ENCODE measurements around the gene TNNC1.

TNNC1 gene

DNA sequence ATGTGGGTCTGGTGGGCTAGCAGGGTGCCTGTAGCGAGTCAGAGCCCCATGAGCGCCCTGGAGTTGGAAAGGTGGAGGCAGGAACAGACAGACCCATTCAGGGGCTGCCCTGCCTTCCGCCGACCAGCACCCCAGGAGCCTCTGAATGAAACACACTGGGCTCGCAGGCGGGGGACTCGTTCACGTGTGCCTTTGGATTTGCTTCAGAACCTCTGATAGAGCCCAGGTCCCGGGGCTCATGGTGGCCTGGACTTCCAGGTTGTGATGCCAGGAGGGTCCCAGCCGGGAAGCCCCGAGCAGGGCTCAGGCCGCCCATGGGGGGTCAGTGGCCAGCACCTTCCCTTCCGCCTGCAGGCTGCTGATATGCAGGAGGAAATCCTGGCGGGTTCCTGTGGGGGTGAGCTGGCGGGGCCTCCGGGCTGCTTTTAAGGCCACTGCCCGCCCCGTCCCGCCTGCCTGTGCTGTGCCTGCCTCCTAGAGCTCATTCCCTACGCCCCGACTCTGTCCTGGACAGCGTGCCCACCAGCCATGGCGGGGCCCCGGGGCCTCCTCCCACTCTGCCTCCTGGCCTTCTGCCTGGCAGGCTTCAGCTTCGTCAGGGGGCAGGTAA lies 41.1 kb upstream of the TNNC1 start, which contains the start of gene STAB1:
TSS of gene STAB1 (plus strand) at position 453 of the 610 bp plus-strand sequence. CDS start at position 529, 76 bp downstream.
- H3K4me3 ChIP-seq (ENCODE audit: low read depth, low read length) = no peak within 1 kb of the TSS
- no peak for DNase-seq (ENCODE audit: low read depth)
- TF ChIP-seq, protein P1, sequence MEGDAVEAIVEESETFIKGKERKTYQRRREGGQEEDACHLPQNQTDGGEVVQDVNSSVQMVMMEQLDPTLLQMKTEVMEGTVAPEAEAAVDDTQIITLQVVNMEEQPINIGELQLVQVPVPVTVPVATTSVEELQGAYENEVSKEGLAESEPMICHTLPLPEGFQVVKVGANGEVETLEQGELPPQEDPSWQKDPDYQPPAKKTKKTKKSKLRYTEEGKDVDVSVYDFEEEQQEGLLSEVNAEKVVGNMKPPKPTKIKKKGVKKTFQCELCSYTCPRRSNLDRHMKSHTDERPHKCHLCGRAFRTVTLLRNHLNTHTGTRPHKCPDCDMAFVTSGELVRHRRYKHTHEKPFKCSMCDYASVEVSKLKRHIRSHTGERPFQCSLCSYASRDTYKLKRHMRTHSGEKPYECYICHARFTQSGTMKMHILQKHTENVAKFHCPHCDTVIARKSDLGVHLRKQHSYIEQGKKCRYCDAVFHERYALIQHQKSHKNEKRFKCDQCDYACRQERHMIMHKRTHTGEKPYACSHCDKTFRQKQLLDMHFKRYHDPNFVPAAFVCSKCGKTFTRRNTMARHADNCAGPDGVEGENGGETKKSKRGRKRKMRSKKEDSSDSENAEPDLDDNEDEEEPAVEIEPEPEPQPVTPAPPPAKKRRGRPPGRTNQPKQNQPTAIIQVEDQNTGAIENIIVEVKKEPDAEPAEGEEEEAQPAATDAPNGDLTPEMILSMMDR (IDR thresholded peaks at IDR 0.05; ENCODE audit: low read depth, low read length, missing control alignments) = no peak

DNA sequence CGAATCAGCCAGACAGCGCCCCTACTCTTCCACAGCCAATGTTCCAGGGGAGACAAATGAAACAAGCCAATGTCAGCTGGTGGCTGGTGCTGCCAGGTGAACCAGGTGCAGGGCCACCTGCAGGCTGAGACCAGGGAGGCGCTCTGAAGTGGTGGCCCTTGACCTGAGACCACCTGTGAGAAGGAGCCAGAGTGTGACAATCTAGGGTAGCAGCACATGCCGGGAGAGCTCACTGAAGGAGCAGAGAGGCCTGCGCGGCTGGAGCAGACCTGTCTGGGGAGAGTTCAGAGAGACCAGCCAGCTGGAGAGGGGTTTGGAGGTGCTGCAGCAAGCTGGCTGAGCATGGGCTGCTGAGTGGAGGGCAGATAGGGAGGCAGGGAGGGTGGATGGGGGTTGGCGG lies 40.6 kb upstream of the TNNC1 start:
- DNase-seq (ENCODE audit: low read depth) = no peak
- H3K4me3 ChIP-seq (ENCODE audit: low read depth, low read length) = no peak overlapping the region
- TF ChIP-seq, protein P1 (IDR thresholded peaks at IDR 0.05; ENCODE audit: low read depth, low read length, missing control alignments) = no peak

DNA sequence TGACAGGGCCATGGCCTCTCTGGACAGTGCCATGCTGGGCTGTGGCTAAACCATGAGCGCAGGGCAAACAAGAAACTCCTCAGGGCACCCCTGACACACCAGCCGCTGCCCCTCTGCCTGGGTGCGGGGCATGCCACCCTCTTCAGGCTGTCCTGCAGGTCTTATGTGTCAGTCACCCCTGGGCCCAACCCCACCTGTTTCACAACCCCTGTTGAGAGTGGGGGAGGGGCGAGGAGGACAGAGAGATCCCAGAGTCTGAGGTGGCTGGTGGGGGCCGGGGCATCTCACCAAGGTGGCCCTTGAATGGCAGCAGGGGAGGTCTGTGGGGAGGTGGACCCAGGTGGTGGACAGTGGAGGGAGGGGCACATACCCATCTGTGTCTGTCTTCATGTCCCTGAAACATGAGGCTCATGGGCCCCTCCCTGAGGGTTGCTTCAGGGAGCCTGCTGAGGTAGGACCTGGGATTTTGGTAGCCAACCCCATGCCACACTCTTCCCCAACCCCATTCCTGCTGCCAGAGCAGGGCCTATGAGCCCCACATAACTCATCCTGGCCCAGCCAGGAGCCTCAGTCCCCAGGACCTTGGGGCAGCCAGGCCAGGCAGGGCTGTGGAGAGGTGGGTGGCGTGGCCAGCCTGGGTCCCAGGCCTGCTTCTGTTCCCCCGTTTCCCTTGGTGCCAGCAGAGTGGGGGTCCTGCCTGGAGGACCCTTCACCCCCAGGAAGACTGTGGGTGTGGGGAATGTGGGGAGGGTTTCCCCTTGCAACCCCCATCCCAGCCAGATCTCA lies 39.6 kb upstream of the TNNC1 start:
- DNase-seq (ENCODE audit: low read depth) = no peak
- TF ChIP-seq, protein P1 (IDR thresholded peaks at IDR 0.05; ENCODE audit: low read depth, low read length, missing control alignments) = no peak
- H3K4me3 ChIP-seq (ENCODE audit: low read depth, low read length) = no peak overlapping the region

DNA sequence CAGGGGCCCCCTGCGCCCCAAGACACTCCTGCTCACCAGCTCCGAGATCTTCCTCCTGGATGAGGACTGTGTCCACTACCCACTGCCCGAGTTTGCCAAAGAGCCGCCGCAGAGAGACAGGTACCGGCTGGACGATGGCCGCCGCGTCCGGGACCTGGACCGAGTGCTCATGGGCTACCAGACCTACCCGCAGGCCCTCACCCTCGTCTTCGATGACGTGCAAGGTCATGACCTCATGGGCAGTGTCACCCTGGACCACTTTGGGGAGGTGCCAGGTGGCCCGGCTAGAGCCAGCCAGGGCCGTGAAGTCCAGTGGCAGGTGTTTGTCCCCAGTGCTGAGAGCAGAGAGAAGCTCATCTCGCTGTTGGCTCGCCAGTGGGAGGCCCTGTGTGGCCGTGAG lies 38.2 kb upstream of the TNNC1 start:
- TF ChIP-seq, protein P1 (IDR thresholded peaks at IDR 0.05; ENCODE audit: low read depth, low read length, missing control alignments) = no peak
- DNase-seq (ENCODE audit: low read depth) = no peak
- no peak overlapping the region for H3K4me3 ChIP-seq (ENCODE audit: low read depth, low read length)

DNA sequence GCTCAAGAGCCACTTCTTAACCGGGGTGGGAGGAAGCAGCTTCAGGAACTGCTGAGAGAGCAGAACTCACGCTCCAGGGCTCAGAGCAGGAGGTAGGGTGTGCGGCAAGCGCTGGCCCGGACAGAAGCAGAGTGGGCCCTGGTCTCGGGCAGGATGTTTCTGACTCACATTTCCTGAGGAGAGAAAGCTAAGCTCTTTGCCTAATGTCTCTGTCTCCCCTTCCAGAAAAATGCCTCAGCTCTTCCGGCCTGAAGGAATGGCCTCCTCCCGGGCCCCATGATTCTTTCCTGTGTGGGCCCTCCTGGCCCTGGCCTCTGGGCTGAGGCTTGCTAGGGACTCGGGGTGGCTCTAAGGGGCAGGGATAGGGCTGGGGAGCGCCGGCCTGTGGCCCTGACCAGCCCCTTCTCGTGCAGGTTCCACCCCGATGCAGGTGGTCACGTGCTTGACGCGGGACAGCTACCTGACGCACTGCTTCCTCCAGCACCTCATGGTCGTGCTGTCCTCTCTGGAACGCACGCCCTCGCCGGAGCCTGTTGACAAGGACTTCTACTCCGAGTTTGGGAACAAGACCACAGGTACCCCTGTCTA lies 37.2 kb upstream of the TNNC1 start:
- no peak for DNase-seq (ENCODE audit: low read depth)
- H3K4me3 ChIP-seq (ENCODE audit: low read depth, low read length) = no peak overlapping the region
- TF ChIP-seq, protein P1 (IDR thresholded peaks at IDR 0.05; ENCODE audit: low read depth, low read length, missing control alignments) = no peak

DNA sequence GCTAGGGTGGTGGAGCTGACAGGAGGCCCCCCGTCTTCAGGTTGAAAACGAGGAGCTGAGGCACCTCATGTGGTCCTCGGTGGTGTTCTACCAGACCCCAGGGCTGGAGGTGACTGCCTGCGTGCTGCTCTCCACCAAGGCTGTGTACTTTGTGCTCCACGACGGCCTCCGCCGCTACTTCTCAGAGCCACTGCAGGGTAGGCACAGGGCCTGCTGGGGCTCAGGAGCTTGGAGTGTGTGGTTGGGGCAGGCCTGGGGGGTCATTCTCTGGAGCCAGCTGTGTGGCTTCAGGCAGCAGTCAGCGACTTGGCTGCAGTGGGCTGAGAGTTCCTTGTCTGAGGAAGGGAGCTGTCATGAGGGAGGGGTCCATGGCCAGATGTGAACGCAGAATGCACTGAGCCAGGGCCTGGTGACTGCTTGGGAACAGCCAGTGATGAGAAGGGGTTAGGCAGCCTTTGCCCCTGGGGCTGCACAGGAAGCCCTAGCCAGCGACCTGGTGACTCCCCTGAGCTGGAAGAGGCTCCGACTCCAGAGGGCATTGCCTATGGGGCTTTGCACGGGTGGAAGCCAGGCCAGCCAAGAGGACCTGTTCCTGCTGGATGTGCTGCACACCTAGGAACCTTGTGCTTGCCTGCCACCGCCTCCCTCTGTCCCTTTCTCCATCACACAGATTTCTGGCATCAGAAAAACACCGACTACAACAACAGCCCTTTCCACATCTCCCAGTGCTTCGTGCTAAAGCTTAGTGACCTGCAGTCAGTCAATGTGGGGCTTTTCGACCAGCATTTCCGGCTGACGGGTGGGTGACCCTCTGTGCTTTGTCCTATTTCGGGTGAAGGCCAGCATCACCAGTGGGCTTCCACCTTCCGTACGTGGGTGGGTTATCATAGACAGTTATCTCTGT lies 36.4 kb upstream of the TNNC1 start:
- no peak overlapping the region for H3K4me3 ChIP-seq (ENCODE audit: low read depth, low read length)
- DNase-seq (ENCODE audit: low read depth) = no peak
- TF ChIP-seq, protein P1 (IDR thresholded peaks at IDR 0.05; ENCODE audit: low read depth, low read length, missing control alignments) = no peak
